Lung (tissue), 12 donors: ENCODE measurements around the gene FOXD3. TPM values are rescaled to one million over a fixed set of nuclear protein-coding genes. Genes with fewer than 3 reads are reported as not detected.

Experiments used
- ATAC-seq: fragments of 200-7000 bp; cut with Tn5 transposase; one replicate; pipeline ENCODE4 v1.9.1; 2020; ENCODE audit warnings: moderate number of reproducible peaks; ENCODE audit not compliant: insufficient read depth, low FRiP score
- DNase-seq, 3 donors: peaks; one replicate each; pipeline ENCODE4 v3.0.0-alpha.2; 2013 to 2017
- H3K27ac ChIP-seq, 2 donors: one replicate each; pipeline ENCODE4 v1.5.1; 2013; ENCODE audit warnings: mild to moderate bottlenecking in 2 of 2, moderate library complexity in 2 of 2, control low read depth in 1 of 2, inconsistent platforms in 1 of 2, low read depth in 1 of 2, low read length in 1 of 2
- H3K27me3 ChIP-seq, 3 donors: one replicate each; pipeline ENCODE4 v1.5.1; 2013; ENCODE audit warnings: low read length in 2 of 3; ENCODE audit not compliant: control insufficient read depth in 3 of 3, insufficient read depth in 3 of 3
- H3K36me3 ChIP-seq, 4 donors: one replicate each; pipeline ENCODE4 v1.5.1; 2013; ENCODE audit warnings: low read length in 4 of 4, mild to moderate bottlenecking in 1 of 4, moderate library complexity in 1 of 4; ENCODE audit not compliant: control insufficient read depth in 4 of 4, insufficient read depth in 4 of 4
- H3K4me1 ChIP-seq, 5 donors: one replicate each; pipeline ENCODE4 v1.5.1; 2013; ENCODE audit warnings: low read length in 5 of 5, mild to moderate bottlenecking in 2 of 5, moderate library complexity in 1 of 5; ENCODE audit not compliant: control insufficient read depth in 5 of 5, insufficient read depth in 5 of 5
- H3K4me3 ChIP-seq: one replicate; pipeline ENCODE4 v1.5.1; 2013; ENCODE audit warnings: mild to moderate bottlenecking, control low read depth, moderate library complexity
- H3K9ac ChIP-seq, 2 donors: one replicate each; pipeline ENCODE4 v1.5.1; 2013; ENCODE audit warnings: low read length in 2 of 2, control low read depth in 1 of 2; ENCODE audit not compliant: insufficient read depth in 1 of 2
- H3K9me3 ChIP-seq, 4 donors: one replicate each; pipeline ENCODE4 v1.5.1; 2013; ENCODE audit warnings: low read length in 3 of 4, mild to moderate bottlenecking in 1 of 4, moderate library complexity in 1 of 4; ENCODE audit not compliant: control insufficient read depth in 4 of 4, insufficient read depth in 3 of 4
- CTCF ChIP-seq: IDR thresholded peaks from 2 replicates; pipeline ENCODE4 v1.5.1; 2012; ENCODE audit warnings: mild to moderate bottlenecking; ENCODE audit errors: control extremely low read depth, extremely low read depth
- WGBS, 2 donors: extraction: QIAGEN DNeasy Blood & Tissue Kit; methylation state at CpG; one replicate each; pipeline ENCODE4 v1.1.7; 2013; 5-methylcytosine and 5-hydroxymethylcytosine counted together
- polyA plus RNA-seq, 2 donors: library from polyadenylated mRNA; stranded (reverse); fragments of 200-250 nt; gene quantifications; one replicate each; pipeline ENCODE4 v1.2.1, GENCODE V29; 2013
- total RNA-seq, 2 donors: library from RNA; depleted of rRNA in 1 of 2; stranded (reverse); fragments of >200 nt in 1 of 2; gene quantifications; one replicate each; pipeline ENCODE4 v1.2.1, GENCODE V29; 2014 to 2021
- donor health status: control.
- donor health status: control.
- donor health status: Bipolar disorder and iron deficiency.
- donor health status: healthy.
- donor health status: DM: yes; HTN: yes; CAD: no.

The FOXD3 gene
- total and polyA plus RNA-seq, 4 donors = 0.01 to 0.26 TPM; not detected in 2

- Histone ChIP-seq H3K27ac (no peak overlapping the region), H3K36me3 (no peaks in the 10 kb centered on the region), H3K4me3 (no peak overlapping the region), H3K27me3 (peaks cover 6 to 36% (median 19%) of the 10 kb centered on the region in 3 donors), H3K9me3 (peaks cover 0 to 3% (median under 1%) of the 10 kb centered on the region in 4 donors), H3K4me1 (no peaks in the 10 kb centered on the region), H3K9ac (no peak overlapping the region)
- 29 to 36% methylated on average over 2 of the region's 2 CpGs for WGBS, 2 donors
- ATAC-seq (no peak), DNase-seq (no peak)
- TF ChIP-seq CTCF = no peak
Measured at GRCh38 chr1:63304410-63304809, 18.0 kb upstream of the FOXD3 start.

GRCh38 chr1:63305043-63305442, 17.3 kb upstream of the FOXD3 start:
- TF ChIP-seq CTCF = no peak
- H3K36me3 ChIP-seq = no peaks in the 10 kb centered on the region
- peaks cover 0 to 3% (median under 1%) of the 10 kb centered on the region in 4 donors for H3K9me3 ChIP-seq
- peaks cover 6 to 41% (median 19%) of the 10 kb centered on the region in 3 donors for H3K27me3 ChIP-seq
- no peak for DNase-seq
- no peak overlapping the region for H3K9ac ChIP-seq
- H3K27ac ChIP-seq = no peak overlapping the region
- H3K4me3 ChIP-seq = no peak overlapping the region
- H3K4me1 ChIP-seq = no peaks in the 10 kb centered on the region
- no peak for ATAC-seq

GRCh38 chr1:63307196-63307794, 15.1 kb upstream of the FOXD3 start:
- Histone ChIP-seq H3K4me1 (no peaks in the 10 kb centered on the region), H3K27me3 (peaks cover 6 to 53% (median 15%) of the 10 kb centered on the region in 3 donors), H3K27ac (no peak overlapping the region), H3K4me3 (no peak overlapping the region), H3K9me3 (peaks cover 0 to 3% (median under 1%) of the 10 kb centered on the region in 4 donors), H3K9ac (no peak overlapping the region), H3K36me3 (no peaks in the 10 kb centered on the region)
- ATAC-seq (no peak), DNase-seq (no peak)
- 74 to 91% methylated on average over 1 of the region's 1 CpG for WGBS, 2 donors
- TF ChIP-seq CTCF = no peak

- no peak for TF ChIP-seq CTCF
- peaks cover 0 to 96% (median 75%) of the 10 kb centered on the region in 3 donors for H3K27me3 ChIP-seq
- no peak for ATAC-seq
- no peak overlapping the region for H3K4me3 ChIP-seq
- no peaks in the 10 kb centered on the region for H3K36me3 ChIP-seq
- 21 to 26% methylated on average over 24 of the region's 24 CpGs for WGBS, 2 donors
- no peak overlapping the region for H3K27ac ChIP-seq
- H3K9me3 ChIP-seq = peaks cover 0 to 20% (median 0%) of the 10 kb centered on the region in 4 donors
- DNase-seq = no peak
- H3K4me1 ChIP-seq = peaks cover 0 to 7% (median 0%) of the 10 kb centered on the region in 5 donors
- H3K9ac ChIP-seq = no peak overlapping the region
Measured at GRCh38 chr1:63316598-63316983, 5.8 kb upstream of the FOXD3 start.
